ENCODE measurements around the gene CATSPERD.
"Not testable (repeated sequence)": the region's sequence is repeated elsewhere in the genome, so short reads cannot be mapped to it uniquely, and the experiment has no call there.

CATSPERD gene

GRCh38 chr19:5698635-5699422, 21.6 kb upstream of the CATSPERD start:
- no peak for DNase-seq (ENCODE audit: low read depth)

- no peak for DNase-seq (ENCODE audit: low read depth)
These were observed 19.9 kb upstream of the CATSPERD start for GRCh38 chr19:5700455-5701092.

- not testable (repeated sequence) for DNase-seq (ENCODE audit: low read depth)
These were observed 18.4 kb upstream of the CATSPERD start for GRCh38 chr19:5702053-5702410.

GRCh38 chr19:5703819-5704818, 16.3 kb upstream of the CATSPERD start:
- no peak for DNase-seq (ENCODE audit: low read depth)

- DNase-seq (ENCODE audit: low read depth), result no peak
These were observed 14.9 kb upstream of the CATSPERD start for GRCh38 chr19:5705552-5705951.

GRCh38 chr19:5706876-5707573, 13.4 kb upstream of the CATSPERD start:
- DNase-seq (ENCODE audit: low read depth), result no peak

GRCh38 chr19:5707576-5708575, 12.6 kb upstream of the CATSPERD start:
- no peak for DNase-seq (ENCODE audit: low read depth)

- DNase-seq (ENCODE audit: low read depth), result no peak
These were observed 9.4 kb upstream of the CATSPERD start for GRCh38 chr19:5711025-5711424.

GRCh38 chr19:5711713-5712161, 8.7 kb upstream of the CATSPERD start:
- no peak for DNase-seq (ENCODE audit: low read depth)

- no peak for DNase-seq (ENCODE audit: low read depth)
These were observed 7.2 kb upstream of the CATSPERD start for GRCh38 chr19:5713228-5713627.

- no peak for DNase-seq (ENCODE audit: low read depth)
These were observed 5.6 kb upstream of the CATSPERD start for GRCh38 chr19:5714816-5715215.

- DNase-seq (ENCODE audit: low read depth), result no peak
These were observed 3.1 kb upstream of the CATSPERD start for GRCh38 chr19:5717215-5717935.

- DNase-seq (ENCODE audit: low read depth), result no peak
These were observed 2.3 kb upstream of the CATSPERD start for GRCh38 chr19:5718037-5718578.

GRCh38 chr19:5718579-5719273, 1.7 kb upstream of the CATSPERD start:
- peak; percentile 68 for DNase-seq (ENCODE audit: low read depth)

GRCh38 chr19:5719274-5719960, 1.0 kb upstream of the CATSPERD start:
- no peak for DNase-seq (ENCODE audit: low read depth)

- no peak for DNase-seq (ENCODE audit: low read depth)
These were observed 7.1 kb downstream of the CATSPERD start for GRCh38 chr19:5727453-5728050.

GRCh38 chr19:5733172-5733571, 12.7 kb downstream of the CATSPERD start:
- not testable (repeated sequence) for DNase-seq (ENCODE audit: low read depth)

GRCh38 chr19:5738423-5738822, 18.0 kb downstream of the CATSPERD start:
- DNase-seq (ENCODE audit: low read depth), result peak; percentile 48

Data from fibroblast of gingiva (primary cell).